Left forelimb (tissue), 1 donor: Measurements from ENCODE around the gene EIF3K.
A peak's percentile ranks its signal among the peaks of the same experiment; 100 is the strongest.
"Not testable (repeated sequence)": the region's sequence is repeated elsewhere in the genome, so short reads cannot be mapped to it uniquely, and the experiment has no call there.

Experiments used
- DNase-seq: peaks from one replicate; pipeline ENCODE4 v3.0.0-alpha.2; 2018; ENCODE audit warnings: low spot score

The EIF3K gene, protein sequence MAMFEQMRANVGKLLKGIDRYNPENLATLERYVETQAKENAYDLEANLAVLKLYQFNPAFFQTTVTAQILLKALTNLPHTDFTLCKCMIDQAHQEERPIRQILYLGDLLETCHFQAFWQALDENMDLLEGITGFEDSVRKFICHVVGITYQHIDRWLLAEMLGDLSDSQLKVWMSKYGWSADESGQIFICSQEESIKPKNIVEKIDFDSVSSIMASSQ

DNA sequence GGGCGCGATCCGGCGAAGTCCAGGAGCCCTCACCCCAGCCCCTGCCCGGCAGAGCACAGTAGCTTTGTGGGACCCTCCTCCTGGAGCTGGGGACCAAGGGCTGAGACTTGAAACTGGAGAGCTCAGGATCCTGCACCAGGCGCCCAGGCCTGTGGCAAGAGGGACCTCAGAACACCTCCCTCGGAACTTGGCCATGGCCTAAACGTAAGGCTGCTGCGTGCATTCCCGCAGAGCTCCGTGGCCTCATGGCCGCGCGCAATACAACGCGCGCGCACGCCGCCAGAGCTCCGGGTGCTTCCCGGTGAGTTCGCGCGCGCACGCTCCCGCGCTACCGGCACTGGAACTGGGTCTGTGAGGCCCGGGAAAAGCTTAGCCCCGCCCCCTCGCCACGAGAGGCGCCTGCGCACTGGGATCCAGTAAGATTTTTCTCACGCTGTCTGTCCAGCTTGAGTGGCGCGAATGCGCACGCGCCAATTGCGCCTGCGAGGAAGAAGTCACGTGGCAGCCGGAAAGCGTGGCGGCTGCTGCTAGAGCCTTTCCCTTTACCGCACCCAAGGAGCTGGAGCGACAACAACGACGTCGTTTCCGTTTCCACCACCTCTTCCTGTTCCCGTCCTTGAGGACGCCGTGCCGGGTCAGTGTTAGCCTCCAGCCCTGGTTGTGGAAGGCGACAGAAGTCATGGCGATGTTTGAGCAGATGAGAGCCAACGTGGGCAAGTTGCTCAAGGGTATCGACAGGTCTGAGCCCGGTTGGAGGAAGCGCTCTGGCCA, at the start of gene EIF3K:
Gene EIF3K (plus strand): TSS at position 599 of the 771 bp plus-strand sequence. CDS start 81 bp downstream, at position 680.
- DNase-seq, result peak; percentile 99

DNA sequence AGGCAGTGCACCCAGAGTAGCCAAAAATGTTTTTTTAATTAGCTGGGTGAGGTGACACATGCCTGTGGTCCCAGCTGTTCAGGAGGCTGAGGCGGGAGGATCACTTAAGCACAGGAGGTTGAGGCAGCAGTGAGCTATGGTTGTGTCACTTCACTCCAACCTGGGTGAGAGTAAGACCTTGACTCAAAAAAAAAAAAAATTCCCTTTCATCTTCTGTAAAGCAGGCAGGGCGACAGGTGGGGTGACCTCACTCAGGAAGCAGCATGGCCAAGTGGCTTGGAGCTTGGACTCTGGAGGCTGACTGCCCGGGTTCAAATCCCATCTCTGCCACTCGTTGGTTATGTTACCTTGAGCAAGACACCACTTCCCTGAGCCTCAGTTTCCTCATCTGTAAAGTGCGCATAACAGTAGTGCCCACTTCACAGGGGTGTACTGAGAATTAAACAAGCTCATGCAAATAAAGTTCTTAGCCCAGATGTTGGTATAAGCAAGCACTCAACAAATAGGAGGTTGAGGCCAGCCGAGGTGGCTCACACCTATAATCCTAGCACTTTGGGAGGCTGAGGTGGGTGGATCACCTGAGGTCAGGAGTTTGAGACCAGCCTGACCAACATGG, 49.5 kb upstream of the EIF3K start:
- no peak for DNase-seq

DNA sequence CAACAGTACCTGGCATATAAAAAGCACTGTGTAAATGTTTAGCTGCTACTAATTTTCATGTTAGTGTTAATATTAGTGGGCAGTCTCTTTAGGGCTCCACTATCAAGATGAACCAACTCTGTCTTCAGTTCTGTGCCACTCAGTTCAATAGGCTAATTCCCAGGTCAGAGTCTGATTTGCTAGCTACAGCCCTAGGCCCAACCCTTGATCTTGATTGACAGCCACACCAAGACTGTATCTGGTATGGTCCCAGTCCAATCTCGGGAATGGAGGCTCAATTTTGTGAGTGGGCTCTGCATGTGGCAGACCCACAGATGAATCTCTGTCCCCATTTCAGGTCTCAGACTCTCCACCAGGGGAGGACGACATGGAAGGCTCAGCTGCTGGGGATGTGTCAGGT, 47.3 kb upstream of the EIF3K start:
- DNase-seq, result no peak

DNA sequence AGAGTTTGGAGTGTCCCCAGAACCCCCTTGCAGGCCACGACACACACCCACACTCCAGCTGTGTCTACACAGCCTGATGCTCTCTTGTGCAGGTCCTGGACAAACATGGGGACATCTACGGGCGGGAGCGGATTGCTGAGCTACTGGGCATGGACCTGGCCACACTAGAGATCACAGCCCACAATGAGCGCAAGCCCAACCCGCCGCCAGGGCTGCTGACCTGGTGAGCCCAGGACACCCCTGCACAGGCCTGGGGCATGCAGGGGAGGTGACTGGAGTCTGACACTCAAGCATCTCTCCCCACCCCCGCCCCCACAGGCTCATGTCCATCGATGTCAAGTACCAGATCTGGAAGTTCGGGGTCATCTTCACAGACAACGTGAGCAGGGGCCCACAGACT, 41.2 kb upstream of the EIF3K start:
- no peak for DNase-seq

DNA sequence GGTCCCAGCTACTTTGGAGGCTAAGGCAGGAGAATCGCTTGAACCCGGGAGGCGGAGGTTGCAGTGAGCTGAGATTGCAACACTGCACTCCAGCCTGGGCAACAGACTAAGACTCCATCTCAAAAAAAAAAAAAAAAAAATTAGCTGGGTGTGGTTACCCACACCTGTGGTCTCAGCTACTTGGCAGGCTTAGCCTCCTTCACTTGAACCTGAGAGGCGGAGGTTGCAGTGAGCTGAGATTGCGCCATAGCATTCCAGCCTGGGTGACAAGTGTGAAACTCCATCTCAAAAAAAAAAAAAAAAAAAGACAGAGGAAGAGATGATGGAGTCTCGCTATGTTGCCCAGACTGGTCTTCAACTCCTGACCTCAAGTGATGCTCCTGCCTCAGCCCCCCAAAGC, 39.7 kb upstream of the EIF3K start:
- not testable (repeated sequence) for DNase-seq

DNA sequence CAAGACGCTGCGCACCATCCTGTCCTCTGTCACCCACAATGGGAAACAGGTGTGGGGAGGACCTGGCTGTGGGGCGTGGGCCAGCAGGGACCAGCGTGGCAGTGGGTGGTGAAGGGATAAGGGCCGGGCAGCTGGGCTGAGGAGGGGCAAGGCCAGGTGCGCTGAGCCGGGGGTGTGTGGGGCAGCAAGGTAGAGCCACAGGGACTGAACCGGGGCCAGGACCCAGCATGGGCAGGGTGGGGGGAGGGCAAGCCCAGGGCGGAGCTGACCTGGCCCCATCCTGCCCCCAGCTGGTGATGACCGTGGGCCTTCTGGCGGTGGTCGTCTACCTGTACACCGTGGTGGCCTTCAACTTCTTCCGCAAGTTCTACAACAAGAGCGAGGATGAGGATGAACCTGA, 38.9 kb upstream of the EIF3K start:
- DNase-seq, result no peak

DNA sequence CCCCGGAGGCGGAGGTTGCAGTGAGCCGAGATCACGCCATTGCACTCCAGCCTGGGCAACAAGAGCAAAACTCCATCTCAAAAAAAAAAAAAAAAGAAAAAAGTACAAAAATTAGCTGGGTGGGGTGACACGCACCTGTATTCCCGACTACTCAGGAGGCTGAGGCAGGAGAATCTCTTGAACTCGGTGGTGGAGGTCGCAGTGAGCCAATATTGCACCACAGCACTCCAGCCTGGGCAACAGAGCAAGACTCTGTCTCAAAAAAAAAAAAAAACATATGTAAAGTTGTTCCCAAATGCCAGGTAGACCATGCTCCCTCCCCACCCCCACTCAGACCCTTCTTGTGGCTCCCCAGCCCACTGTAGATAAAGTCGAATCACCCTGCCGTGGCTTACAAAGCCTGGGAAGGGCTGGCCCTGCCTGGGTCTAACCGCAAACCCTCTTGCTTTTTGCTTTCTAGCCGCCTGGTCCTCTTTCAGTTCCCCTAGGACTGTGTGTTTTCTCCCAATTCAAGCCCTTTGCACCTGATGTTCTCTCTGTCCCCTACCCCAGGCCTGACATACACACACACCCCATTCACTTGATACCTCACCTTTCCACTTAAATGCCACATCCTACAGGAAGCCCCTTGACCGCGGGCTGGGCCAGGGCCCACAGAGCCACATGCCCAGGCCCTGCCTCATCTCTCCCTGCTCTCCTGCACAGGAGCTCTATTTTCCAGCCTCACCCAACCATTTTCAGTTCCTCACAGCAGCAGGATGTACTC, 35.6 kb upstream of the EIF3K start:
- DNase-seq, result no peak

DNA sequence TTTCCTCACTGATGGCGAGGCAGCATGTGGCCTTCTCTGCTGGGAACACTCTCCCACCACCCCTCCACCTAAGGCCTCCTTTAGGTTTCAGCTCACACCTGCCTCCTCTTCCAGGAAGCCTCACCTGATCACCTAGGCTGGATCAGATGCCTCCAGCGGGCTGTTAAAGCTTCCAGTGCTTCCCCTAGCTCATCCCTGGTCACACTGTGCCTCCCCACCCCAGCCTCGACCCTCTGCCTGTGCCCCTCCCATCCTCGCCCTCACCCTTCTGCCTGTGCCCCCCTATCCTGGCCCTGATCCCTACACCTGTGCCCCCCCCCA, 35.0 kb upstream of the EIF3K start:
- DNase-seq, result no peak

DNA sequence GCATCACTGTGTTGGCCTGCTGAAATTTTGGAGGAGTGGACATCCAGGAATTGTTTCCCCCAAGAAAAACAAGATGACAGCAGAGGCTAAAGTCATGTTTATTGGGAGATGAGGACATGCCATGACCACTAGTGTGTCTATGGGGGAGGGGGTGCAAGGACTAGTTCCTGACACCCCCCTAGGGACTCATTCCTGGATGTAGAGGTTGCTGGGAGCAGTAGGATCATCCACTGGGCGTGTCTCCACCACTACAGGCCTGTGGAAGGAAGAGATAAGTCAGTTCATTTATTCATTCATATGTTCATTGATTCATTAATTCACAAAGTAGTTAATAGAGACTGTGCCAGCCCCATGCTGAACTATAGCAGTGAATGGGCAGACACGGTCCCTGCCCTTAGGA, 31.4 kb upstream of the EIF3K start:
- DNase-seq, result no peak

DNA sequence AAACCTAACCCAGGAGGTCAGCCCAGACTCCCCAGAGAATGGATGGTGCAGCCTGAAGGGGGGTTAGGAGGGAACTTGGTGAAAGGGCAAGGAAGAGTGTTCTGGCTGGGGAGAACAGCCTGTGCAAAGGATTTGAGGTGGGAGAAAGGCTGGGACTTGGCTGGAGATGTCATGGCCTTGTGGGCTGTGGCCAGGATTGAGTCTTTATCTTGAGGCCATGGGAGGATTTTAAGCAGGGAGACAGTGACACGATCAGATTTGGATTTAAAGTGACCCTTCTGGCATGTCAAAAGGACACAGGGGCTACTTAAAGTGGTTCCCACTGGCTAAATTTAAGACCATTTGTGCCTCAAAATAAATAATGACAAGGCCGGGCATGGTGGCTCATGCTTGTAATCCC, 30.9 kb upstream of the EIF3K start:
- no peak for DNase-seq

DNA sequence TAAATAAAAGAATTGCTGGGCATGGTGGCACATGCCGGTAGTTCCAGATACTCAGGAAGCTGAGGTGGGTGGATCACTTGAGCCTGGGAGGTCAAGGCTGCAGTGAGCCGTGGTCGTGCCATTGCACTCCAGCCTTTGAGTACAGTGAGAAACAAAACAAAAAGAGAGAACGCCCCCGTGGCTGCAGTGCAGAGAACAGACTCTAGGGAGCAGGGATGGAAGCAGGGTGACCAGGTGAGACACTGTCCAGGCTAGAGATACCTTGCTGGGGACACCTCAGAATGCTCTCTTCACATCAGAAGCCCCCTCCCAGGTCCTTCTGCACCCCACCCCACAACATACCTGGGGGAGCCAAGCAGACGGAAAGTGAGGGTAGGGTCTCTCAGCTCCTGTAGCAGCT, 26.0 kb upstream of the EIF3K start:
- no peak for DNase-seq

DNA sequence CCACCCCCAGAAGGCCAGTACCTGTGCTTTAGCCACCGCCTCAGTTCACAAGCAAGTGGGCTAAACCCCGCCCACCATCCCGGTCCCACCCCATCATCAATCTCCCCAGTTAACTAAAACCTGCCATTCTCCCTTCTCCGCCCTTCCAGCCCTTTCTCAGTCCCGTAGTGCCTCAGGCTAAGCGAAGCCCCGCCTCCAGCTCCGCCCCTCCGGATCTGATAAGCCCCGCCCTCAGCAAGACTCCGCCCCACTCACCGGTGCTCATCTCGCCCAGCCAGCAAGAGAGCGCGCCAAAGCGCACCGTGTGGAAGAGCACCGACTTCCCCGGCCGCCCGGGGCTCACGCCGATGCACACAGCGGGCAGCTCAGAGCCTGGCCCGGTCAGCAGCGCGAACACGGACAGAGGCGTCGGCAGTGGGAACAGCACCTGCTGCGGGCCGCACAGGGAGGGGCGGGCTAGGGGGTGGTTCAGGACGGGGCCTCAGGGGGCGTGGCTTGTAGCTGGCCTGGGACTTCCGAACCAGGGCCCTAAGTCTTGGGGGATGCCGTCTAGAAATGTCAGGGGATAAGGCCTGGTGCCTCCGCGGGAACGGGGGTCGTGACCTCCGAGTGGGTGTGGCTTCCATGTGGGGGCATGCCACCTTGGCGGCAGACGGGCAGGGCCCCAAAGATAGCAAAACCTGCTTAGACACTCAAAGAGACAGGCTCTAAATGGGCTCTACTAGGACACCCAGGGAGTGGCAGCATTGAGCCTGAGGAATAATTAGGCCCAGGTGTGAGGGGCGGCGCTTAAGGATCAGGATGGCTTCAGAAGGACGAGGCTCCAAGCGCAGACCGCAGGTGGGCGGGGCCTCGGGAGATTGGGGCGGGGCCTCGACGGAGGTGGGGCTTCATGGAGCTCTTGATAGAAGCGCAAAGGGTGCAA, 22.7 kb upstream of the EIF3K start:
- DNase-seq, result no peak

DNA sequence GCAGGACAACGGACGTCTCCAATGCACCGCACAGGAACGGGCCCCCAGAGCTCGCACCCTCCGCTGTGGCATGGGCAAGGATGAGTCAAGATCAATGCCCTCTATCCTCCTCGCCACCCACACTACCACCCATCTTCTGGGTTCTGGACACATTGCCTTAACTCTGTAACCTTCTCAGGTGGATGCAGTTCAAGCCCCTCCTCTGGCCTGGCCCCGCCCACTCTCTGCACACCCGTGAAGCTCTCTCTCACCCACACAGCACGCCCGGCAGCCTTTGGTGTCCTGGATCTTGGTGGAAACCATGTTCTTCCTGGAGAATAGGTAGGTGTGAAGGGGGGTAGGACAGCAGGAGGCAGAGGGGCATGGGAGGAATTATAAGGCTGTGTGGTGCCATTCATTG, 21.9 kb upstream of the EIF3K start:
- no peak for DNase-seq

DNA sequence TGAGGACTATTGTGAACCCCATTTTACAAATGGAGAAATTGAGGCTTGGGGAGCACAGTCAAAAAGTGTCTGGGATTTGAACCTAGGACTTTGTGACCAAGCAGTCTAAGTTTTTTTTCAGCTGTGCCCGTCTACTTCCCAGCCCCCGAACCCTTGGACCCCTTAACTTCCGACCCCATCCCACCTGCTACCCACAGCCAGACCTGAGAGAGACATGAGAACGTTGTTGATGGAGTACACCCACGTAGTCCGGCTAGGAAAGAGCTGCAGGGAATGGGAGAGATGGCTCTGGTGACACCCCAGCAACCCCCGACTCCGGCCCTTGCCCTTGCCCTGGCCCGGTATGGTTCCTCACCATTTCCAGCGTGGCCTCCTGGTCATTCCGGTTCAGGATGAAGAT, 19.3 kb upstream of the EIF3K start:
- no peak for DNase-seq

DNA sequence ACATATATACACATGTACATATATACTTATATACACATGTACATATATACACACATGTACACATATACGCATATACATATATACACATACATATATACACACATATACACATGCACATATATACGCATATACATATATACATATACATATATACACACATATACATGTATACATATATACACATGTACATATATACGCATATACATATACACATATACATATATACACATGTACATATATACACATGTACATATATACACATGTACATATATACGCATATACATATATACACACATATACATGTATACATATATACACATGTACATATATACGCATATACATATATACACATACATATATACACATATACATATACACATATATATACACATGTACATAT, 16.1 kb upstream of the EIF3K start:
- DNase-seq, result not testable (repeated sequence)

DNA sequence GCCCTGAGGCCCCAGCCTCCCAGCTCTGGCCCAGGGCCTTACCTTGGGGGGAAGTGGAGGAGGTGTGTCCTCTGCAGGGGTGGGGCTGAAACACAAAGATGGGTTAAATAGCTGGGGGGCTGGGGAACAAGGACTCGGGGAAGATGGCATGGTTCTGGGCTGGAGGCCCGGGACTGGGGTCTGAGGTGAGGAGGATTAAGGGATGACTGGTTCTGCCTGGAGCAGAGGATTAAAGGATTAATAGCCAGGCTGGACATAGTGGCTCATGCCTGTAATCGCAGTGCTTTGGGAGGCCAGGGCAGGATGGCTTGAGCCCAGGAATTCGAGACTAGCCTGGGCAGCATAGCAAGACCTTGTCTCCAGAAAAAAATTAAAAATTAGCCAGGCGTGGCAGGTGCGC, 12.9 kb upstream of the EIF3K start:
- DNase-seq, result no peak

DNA sequence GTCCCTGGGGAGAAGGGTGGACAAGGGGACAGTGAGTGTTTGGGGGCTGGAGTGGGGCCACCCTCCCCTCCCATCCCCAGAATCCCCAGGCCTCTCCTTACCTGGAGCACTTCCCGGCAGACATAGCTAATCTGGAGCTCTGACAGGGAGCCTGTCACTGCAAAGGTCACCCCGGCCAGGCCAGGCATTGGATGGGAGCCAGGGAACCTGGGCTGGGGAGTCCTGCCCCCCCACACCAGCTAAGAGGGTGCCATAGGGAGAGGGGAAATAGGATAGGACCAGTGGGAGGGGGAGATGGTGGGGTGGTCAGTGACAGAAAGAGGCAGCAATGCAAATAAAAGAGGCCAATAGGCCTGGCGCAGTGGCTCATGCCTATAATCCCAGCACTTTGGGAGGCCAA, 4.7 kb upstream of the EIF3K start:
- no peak for DNase-seq

DNA sequence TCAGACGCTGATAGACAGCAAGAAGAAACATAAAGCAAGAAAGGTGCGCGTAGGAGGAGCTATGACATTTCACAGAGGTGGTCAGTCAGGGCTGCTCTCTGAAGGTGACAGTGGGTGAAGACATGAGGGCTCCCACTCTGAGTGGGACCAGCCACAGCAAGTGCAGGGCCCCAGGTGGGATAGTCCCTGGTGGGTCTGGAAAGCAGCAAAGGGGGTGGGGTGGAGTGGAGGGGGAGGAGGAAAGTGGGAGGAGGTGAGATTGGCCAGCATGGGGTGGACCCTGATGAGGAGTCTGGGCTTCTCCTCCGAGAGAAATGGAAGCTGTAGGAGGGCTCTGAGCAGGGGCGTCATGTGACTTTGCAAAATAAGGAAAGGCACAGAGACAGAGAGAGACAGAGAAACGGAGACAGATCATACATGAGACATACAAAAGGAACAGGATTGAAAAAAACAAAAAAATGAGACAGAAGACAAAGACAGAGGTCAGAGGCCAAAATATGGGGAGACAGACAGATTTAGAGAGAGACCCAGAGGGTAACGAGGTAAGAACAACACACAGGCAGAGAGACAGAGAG, 3.9 kb upstream of the EIF3K start:
- no peak for DNase-seq

DNA sequence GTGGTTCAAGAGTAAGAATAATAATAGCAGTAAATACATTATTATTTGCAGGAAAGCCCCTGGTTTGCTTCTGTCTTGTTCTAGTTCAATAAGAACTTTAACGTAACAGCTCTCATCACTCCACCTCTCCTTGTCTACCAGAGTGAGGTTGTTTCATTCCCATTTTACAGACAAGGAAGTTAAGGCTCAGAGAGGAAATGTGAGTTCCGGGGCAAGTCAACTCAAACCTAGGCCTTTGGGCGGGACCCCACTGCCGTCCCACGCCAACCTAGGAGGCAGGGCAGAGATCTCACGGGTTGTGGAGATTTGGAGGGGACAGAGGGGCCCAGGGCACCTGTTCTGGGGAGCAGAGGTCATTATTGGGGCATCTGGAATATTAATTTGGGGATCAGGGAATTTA, 2.7 kb upstream of the EIF3K start:
- DNase-seq, result no peak

DNA sequence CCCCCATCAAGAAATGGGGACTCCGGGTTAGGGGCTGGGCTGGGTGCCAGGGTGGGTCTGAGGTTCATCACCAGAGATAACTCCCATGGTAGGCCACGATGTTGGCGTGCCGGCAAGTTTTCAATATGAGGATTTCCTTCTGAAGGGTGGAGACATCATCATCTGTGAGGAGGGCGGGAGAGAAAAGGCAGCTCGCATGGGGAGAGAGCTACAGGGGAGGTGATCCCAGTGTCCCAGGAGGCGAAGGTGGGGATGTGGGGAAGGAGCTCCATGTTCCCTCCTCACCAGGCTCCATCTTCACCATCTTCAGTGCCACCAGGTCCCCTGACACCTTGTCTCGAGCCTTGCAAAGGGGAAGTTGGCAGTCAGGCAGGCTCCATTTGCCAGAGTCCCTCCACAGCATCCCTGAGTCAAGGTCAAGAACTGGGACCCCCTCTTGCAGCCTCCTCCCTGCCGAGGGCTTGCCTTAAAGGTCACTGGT, 1.7 kb upstream of the EIF3K start:
- no peak for DNase-seq
